Tongue (tissue), 2 donors: ENCODE results near the gene MAP4K4. TPM values are rescaled to one million over a fixed set of nuclear protein-coding genes. Genes with fewer than 3 reads are reported as not detected.
"Not testable (repeated sequence)": the region's sequence is repeated elsewhere in the genome, so short reads cannot be mapped to it uniquely, and the experiment has no call there.

Source experiments
- DNase-seq: peaks from one replicate; pipeline ENCODE4 v3.0.0-alpha.2; 2015
- total RNA-seq: library from RNA; depleted of rRNA; stranded (reverse); fragments of >200 nt; gene quantifications from one replicate; pipeline ENCODE4 v1.2.3, GENCODE V29; 2014

MAP4K4 gene
- total RNA-seq, 1 donor from 2014 or later: 111 TPM

DNA sequence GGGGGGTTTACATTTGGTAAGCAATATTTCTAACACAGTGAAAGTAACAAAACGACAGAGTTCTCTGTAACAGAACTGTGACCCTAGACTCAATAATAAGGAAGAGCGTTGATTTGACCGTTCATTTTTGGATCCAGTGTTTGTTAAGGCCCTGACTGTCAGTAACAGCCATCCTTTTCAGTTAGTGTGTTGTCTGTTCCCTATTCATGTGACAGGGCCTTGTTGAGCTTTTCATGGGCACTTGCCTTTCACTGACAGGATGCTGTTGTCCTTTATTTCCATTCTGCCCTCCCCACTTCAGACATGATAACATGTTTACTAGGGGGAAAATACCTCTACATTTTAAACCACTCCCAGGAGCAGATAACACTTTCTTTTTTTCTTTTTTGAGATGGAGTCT is 45.8 kb downstream of the MAP4K4 start:
- no peak for DNase-seq

DNA sequence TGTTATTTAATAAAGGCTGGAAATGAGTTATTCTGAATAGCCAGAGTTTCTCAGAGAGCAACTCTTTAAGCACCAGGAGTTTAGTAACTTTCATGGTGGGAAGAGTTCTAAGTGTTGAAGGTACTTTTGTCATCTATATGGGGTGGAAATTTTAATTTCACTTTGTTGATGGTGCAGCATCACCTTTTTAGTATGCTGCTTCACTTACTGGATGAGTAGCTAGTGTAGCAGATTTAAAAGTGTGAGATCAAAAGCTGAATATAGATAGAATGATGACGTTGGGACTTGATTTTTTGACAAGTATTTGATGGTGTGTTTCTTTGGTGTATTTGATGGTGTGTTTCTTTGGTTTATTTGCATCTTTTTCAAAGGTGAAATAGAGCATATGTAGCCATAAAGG is 47.3 kb downstream of the MAP4K4 start:
- no peak for DNase-seq

DNA sequence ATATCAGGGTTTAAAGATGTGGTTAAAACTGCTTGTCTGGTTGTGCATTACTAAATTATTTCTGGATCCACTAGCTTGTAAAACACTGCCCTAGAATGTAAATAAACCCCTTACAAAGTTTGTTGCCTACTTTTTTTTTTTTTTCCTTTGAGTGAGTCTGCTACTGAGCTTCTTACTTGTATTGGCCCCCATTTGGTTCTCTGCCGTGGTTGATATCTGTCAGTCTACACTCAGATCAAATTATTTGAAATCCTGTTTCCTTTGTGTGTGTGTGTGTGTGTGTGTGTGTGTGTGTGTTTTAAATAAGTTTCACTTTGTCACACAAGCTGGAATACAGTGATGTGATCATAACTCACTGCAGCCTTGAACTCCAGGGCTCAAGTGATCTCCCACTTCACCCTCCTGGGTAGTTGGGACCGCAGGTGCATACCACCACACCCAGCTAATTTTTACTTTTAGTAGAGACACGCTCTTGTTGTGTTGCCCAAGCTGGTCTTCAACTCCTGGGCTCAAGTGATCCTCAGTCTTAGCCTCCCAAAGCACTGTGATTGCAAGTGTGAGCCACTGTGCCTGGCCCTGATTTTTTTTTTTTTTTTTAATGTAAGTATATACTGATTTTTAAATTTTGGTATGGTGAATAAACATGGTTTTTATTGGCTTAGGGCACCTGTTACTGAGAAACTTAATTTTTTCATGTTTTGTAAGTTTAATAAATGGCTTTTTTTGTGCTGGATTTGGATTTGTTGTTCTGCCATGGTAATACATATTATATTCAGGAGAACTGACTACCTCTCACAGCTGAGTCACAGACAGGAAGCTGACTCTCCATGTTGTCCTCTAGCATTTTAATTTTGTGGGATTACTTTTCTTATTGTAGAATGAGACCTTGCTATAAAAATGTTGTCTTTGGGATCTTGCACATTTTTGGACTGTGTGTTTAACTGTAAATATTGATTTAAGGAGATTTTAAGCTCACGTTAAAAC is 48.5 kb downstream of the MAP4K4 start:
- DNase-seq: peak; percentile 46

DNA sequence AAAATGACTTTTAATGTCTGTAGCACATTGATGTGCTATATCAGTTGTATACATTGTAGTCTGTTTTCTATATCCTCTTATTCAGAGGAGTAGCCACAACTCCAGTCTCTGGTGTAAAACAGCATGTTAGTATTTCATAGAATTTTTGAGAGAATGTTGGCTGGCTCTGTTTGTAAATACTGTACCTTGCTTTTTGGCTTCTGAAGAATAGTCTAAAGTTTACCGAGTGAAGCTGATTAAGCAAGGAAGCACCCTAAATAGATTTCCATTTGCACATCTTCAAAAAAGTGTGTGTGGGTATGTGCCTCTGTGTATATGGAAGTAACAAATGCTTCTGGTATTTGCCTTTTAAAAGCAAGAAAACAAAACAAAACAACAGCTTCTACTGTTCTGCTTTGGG is 50.5 kb downstream of the MAP4K4 start:
- DNase-seq: no peak

DNA sequence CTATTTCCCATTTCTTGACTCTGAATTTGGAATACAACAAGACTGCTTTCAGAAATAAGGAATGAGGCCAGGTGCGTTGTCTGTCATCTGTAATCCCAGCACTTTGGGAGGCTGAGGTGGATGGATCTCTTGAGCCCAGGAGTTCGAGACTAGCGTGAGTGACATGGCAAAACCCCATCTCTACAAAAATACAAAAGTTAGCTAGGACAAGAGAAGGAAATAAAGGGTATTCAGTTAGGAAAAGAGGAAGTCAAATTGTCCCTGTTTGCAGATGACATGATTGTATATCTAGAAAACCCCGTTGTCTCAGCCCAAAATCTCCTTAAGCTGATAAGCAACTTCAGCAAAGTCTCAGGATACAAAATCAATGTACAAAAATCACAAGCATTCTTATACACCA is 51.0 kb downstream of the MAP4K4 start:
- DNase-seq: not testable (repeated sequence)

DNA sequence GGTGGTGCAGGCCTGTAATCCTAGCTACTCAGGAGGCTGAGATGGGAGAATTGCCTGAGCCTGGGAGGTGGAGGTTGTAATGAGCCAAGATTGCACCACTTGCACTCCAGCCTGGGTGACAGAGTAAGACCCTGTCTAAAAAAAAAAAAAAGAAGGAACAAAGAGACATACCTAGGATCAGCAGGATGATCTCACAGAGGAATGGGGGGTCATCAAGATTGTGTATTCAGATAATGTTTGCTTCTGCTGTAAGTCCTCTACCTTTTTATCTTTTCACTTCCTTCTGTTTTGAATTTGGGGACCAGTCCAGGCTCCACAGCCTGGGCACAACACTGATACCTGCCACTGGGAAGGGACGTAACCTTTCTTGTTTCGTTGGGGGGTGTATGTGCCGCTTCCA is 53.2 kb downstream of the MAP4K4 start:
- no peak for DNase-seq

DNA sequence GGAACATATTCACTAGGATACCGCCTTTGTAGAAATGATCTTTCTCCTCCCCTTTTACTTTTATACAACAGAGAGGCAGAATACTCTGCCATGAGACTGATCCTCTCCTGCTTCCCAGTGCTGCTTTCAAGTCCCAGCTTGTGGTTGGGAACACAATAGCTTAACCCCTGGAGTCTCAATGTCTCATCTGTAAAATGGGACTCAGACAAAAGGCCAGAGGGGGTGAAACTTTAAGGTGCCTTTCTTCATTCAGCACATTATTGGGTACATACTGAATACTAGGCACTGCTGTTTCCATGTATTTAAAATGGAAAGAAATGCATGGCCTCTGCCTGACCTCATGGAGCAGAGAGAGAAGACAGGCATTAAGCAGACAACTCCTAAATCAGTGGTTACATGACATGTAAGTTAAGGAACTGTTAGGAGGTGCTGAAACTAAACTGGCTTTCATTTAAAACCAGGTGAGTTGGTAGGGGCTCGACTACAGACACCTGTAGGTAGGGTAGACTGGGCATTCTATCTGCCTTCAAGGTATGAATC is 53.8 kb downstream of the MAP4K4 start:
- no peak for DNase-seq

DNA sequence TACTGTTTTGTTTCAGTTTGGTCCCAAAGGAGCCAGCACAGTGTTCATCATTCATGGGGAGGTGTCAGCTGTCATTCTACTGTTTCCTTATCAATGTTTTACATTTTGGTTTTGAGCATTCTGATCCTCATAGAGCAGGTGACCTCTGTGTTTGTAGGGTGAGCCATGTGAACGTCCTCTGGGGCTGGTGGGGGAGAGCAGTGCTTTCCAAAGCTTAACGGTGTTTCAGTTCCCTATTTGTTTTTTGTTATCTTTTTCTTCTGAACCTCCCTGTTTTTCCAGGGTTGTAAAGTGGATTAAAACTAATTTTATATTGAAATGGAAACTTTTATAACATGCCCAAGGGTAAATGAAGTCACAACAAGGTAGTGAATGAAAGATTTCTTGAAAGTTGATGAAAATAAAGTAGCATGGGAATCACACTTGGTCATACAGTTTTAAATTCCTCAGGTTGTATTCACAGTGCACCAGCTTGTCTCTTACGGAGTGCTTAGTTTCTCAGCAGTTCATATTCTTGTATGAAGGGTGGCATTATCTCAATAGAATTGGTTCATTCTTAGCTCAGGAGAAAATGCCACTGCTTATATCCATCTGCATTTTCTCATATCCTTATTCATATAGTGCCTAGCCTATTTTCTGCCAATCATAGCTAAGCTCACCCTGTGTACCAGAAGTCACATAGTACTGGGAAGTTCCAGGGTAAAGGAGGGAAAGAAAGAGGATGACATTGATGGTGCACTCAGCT is 54.5 kb downstream of the MAP4K4 start:
- DNase-seq: no peak

DNA sequence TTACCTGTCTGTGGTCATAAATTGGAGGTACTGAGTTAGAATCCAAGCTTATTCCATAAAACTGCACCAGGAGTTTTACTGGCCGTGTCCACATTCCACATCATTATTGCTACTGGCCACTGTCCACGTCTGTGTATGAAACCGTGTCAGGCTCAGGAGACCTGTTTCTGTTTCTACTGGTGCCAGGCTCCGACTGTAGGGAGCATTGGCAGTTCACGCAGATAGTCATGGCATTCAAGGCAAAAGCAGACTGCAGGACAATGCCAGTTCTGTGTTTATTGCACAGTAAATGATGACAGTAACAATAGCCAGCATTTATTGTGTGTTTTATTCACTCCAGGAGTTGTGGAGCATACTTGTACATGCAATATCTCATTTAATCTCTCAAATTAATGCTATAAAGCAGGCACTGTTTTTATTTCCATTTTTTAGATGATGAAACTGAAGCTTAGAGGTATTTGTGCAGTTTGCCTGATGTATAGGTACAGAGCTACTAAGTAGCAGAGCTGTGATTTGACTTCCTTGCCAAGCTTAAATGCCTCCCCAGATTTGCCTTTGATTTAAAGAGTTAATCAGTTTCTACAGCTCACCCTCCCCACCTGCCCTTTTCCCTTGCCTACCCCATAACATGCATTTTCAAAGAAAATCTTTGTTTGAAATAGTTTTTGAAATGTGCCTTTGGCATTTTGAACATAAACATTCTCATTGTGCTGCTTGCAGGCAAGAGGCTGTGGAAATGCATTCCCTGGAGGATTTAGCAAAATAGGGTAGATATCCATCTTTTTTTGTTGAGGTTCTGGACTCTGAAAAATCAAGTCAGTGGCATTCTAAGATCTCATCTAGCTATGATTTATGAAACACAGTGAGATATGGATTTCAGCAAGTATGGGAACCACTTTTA is 55.5 kb downstream of the MAP4K4 start:
- DNase-seq: no peak

DNA sequence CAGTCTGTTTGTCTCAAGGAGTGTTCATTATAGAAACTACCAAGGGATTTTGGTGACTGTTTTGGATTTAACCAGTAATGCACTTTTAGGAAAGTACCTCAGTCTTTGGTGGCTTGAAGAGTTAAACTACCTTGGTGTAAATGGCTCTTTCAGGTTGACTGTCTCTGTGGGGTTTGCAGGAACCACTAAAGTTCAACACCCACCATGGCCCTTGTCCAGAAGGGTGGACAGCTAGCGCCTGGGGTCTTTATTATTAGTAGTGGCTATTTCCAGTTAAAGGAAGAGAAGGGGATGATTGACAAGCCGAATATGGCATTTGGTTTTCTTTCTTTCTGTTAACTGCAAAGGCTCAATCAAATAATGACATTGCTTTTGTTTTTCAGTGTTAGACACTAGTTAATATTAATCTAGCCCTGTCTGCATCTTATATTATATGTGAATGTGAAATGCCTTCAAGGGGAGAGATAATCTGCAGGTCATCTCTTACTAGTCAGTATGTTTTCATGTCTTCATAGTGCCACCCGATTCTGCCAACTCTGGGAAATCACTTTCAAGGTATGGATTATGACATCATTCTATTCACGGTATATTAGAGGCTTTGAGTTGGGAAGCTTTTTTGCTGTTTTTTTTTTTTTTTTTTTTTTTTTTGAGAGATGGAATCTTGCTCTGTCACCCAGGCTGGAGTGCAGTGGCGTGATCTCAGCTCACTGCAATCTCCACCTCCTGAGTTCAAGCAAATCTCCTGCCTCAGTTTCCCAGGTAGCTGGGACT is 56.4 kb downstream of the MAP4K4 start:
- DNase-seq: no peak

DNA sequence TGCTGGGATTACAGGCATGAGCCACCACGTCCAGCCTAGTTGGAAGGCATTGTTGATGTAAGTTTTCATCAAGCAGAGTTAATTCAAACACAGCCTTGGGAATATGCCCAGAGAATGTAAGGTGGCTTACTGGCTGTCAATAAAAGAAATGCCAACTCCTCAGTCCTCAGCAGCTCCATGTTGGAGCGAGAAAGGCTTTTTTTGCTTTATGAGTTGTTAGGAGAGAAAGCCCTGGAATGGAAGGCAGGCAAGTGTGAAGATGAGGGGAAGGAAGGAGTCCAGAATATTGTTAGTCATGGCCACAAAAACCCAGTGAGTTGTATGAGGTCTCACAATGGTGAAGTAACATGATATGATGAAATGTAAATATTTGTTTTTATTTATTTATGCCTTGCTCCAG is 57.1 kb downstream of the MAP4K4 start:
- no peak for DNase-seq

DNA sequence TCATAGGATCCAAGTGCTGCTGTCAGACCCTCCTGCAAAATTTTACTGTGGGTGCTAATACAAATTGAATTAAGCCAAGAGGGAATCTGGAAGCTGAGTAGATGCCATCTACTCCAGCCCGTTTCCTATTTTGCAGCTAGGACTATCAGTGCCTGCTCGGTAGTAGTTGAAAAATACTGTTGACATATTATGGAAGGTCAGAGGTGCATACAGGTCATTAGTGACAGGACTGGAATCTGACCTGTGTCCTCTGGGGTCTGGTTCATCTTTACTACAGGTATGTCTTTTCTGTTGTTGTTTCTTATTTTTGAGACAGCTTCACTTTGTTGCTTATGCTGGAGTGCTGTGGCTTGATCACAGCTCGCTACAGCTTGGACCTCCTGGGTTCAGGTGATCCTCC is 58.8 kb downstream of the MAP4K4 start:
- no peak for DNase-seq

DNA sequence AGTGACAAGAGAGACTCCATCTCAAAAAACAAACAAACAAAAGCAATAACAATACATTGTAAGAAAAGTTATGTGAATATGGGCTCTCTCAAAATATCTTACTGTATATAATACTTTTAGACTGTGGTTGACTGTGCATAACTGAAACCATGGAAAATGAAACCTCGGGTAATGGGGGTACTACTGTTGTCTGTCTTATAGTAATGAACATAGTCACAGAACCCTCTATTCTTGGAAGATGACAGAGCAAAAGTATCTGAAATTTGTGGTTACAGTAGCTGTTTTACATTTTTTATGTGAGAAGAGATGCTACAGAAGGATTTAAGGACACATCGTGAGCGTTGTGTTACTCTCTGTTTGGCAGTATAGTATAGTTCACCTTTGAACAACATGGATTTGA is 60.5 kb downstream of the MAP4K4 start:
- DNase-seq: no peak

DNA sequence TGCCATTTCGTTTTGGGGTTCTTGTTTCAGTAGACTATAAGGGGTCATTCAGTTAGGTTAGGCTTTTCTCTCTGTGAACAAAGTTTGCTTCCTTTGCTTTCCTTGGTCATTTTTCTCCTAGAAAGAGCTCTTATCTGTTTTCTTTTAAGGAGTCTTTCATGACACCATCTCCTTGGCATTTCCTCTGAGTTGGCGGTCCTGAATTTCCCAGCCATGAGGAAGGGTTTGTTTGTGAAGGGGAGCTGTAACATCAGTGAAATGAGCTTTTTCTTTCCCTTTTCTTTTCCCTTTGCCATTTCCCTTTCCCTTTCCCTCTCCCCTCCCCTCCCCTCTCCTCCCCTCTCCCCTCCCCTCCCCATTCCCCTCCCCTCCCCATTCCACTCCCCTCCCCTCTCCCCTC is 61.7 kb downstream of the MAP4K4 start:
- no peak for DNase-seq

DNA sequence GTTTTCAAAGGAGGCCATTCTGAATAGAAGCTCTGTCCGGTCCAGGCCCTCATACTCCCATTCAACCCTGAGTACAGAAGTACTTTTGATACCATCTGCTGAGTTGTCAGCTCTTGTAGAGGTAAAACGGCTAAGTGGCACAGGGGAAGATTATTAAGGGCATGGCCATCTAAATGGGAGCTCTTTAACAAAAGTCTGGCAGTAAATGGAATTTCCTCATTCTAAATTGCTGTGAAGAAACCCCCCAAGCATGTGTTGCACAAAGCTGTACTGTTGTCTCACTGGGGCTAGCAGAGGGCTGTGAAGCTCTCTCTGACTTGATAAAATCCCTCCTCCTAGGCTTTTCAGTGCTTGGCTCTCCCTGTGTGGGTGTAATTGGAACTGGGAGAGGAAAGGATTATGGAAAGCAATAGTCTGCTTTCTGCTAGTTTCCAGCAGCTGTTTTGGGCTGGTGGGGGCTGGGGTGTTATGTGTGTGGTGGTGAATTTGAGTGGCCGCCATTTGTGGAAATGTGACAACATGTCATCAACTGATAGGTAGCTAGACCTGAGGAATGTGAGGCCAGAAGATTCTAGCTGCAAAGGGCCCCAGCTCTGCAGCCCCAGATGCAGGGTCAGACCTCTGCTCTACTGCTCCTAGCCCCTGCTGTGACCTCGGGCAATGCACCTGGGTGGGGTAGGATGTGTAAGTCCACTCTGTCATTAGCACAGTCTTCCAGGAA is 65.1 kb downstream of the MAP4K4 start:
- peak; percentile 78 for DNase-seq

DNA sequence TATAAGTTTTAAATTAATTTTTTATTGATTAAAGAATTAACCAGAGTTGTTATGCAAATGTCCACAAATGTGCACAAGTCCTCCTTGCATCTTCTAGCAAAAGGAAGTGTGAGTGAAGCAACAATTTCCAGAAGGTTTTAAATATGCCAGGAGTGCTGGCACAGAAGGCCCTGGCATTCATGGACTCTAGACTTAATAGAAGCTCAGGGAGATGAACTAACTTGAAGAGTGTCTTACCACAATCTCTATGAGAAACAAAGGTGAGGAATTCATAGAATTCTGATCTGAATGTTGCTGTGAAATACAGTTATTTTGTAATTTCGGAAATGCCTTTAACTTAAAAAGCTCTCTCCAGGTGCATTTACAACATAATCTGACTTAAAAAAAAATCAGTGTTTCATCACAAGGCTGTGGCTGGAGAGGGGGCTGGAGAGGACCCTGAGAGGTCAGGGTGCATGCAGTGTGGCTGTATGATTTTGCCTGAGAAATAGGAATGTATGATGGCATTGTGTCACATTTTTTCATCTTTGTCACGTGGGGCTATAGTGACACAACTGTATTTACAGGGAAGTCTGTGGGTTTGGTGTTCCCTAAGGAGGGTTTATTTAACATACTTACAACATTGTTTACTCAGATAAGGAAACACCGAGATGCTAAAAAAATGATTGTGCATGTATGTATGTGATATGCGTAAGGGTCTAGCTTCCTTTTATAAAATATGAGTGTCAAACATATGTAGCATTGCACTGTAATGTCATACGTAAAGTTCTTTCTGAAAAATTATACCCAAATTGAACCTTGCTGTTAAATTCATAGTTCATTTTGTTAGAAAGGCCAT is 66.2 kb downstream of the MAP4K4 start:
- DNase-seq: no peak

DNA sequence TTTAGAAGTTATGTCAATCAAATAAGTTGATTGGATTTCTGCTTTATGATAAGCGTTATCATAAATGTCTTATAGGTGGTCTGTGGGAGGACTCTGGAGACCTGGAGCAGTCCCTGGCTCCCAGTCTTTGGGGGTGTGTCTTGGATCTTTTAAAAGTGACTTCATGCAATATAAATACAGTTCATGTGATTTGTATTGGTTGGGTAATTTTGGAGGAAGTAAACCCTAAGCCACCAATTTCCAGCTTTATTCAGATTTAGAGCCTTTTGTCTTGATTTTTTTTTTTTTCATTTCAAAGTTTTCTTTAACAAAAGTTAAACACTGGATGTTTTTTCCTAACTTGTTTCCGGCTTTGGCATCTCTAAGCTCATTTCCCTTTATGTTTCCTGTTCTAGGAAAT is 68.8 kb downstream of the MAP4K4 start:
- DNase-seq: no peak

DNA sequence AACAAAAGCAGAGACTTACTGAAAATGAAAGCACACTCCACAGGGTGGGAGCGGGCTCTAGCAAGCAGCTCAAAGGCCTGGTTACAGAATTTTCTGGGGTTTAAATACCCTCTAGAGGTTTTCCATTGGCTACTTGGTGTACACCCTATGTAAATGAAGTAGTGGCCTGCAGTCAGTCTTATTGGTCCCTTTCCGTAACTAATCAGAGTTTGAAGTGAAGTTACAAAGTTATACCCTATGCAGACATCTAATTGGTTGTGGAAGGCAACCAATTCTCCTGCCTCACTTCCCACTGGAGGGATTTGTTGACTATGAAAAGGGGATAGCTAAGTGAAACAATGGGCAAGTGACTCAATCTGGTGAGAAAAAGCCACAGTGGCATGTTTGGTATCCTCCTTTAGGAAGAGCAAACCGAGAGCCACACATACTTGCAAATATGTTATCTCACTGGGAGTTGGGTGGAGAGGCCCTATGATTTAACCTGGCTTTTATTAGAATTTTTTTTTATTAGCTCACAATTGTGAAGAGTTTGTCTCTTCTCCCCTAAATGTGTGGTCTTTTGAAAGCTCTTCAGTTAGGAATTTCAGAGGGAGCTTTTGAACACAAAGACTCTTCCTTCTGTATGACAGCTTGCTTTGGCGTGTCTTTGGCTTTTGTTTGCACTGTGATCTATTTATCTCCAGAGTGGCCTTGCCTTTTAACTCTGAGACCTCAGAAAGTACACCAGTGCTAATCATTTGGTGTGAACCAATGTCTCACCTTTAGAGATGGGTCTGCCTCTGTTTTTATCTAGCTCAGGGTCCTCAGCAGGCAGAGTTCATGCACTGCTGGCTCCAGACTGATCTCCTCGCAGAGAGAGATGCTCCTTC is 69.6 kb downstream of the MAP4K4 start:
- peak; percentile 38 for DNase-seq
